ENCODE measurements around the gene ARHGAP25.

- TF ChIP-seq GATA3 (IDR thresholded peaks at IDR 0.05; ENCODE audit: low read depth, low read length) (no peak), GATA2 (IDR thresholded peaks at IDR 0.05; ENCODE audit: low read depth, low read length) (no peak)
These were observed 18.7 kb downstream of the ARHGAP25 start for GRCh38 chr2:68753318-68753717.

Data from SH-SY5Y (cell line).